Non-pigmented ciliary epithelial cell (primary cell): ENCODE data around the gene TOMM40.

Source experiments
- DNase-seq: peaks from one replicate; pipeline ENCODE4 v3.0.0-alpha.2; 2010; ENCODE audit warnings: low read depth

The TOMM40 gene

GRCh38 chr19:44927746-44928145 is 36.7 kb downstream of the TOMM40 start:
- no peak for DNase-seq

DNA sequence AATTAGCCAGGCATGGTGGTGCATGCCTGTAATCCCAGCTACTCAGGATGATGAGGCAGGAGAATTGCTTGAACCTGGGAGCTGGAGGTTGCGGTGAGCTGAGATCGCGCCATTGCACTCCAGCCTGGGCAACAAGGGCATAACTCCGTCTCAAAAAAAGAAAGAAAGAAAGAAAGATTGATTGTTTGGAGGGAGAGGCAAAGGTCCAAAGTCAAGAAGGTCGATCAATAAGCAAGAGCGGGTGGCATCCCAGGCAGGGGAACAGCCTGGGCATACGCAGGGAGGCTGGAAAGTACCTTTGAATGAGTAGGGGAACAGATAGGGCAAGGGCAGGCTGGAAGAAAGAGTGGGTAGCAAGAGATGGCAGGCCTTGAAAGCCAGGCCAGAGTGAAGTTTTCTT is 39.0 kb downstream of the TOMM40 start:
- no peak for DNase-seq

DNA sequence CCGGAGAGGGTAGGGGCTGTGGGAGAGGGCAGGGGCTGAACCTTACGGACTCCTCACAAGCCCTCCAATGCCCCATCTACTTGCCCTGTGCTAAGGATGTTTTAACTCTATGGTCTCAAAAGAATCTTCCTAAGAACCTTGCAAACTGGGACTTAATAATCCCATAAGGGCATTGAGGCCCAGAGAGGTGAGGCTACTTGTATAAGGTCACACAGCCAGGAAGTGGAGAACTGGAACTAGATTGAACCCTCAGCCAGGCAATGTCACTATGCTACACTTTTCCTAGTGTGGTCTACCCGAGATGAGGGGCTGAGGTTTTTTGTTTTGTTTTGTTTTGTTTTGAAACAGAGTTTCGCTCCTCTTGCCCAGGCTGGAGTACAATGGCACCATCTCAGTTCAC is 40.5 kb downstream of the TOMM40 start:
- no peak for DNase-seq

DNA sequence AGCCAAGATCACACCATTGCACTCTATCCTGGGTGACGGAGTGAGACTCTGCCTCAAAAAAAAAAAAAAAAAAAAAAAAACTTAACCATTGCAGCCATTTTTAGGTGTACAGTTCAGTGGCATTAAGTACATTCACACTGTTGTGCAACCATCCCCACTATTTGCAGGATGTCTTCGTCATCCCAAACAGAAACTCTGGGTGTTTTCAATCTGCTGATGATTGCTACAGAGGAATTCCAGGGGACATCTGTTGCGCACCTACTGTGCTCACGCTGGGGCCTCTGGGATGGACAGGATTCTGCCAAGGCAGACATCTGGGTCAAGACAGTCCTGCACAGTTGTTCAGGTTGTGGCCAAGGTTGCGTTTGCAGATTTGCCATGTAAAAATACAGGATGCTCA is 48.6 kb downstream of the TOMM40 start:
- no peak for DNase-seq

DNA sequence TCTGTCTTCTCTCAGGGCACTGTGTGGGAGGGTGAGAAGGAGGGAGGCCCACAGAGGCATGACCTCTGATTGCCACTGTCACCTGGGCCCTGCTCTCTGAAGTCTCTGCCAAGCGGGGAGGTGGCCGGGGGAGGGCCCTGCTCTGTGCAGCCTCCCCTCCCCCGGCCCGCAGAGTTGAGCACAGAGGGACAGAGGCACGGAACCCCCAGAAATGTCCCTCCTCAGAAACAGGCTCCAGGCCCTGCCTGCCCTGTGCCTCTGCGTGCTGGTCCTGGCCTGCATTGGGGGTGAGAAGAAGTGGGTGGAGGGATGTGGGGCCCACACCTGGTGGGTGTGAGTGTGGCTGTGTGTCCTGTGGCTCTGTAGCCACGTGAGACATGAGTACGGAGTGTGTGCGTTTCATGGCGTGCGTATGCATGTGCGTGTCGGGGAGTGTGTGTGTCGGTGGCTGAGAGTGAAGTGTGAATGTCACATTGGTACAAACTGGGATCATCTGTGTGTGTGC is 51.1 kb downstream of the TOMM40 start, which contains the start of gene APOC4:
Gene APOC4 (plus strand): TSS at position 171 of the 505 bp plus-strand sequence. CDS start 41 bp downstream, at position 212.
- DNase-seq = no peak

- DNase-seq = no peak
Measured at GRCh38 chr19:44943801-44944249, 52.8 kb downstream of the TOMM40 start.

DNA sequence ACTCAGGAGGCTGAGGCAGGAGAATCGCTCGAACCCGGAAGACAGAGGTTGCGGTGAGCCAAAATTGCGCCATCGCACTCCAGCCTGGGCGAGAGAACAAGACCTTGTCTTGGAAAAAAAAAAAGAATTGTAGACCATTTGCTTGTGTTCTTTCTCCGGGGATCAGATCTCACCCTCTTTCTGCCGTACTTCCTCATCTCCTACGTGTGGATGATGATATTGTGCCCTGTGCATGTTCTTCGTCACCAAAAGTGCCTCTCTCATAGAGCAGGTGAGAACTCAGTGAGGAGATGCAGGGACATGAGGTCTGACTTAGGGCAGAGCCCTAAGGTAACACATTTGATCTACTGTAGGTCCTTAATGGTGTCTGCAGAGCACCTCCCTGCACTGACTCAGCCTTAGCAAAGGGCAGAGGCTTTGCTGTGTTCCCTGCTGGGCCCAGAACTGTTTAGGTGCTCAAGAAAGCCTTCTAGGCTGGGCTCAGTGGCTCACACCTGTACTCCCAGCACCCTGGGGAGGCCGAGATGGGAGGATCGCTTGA is 56.1 kb downstream of the TOMM40 start:
- DNase-seq = no peak

GRCh38 chr19:44948237-44948636 is 57.2 kb downstream of the TOMM40 start:
- DNase-seq = no peak

- no peak for DNase-seq
Measured at GRCh38 chr19:44948763-44949374, 57.8 kb downstream of the TOMM40 start.

GRCh38 chr19:44949550-44949949 is 58.5 kb downstream of the TOMM40 start:
- DNase-seq = no peak

DNA sequence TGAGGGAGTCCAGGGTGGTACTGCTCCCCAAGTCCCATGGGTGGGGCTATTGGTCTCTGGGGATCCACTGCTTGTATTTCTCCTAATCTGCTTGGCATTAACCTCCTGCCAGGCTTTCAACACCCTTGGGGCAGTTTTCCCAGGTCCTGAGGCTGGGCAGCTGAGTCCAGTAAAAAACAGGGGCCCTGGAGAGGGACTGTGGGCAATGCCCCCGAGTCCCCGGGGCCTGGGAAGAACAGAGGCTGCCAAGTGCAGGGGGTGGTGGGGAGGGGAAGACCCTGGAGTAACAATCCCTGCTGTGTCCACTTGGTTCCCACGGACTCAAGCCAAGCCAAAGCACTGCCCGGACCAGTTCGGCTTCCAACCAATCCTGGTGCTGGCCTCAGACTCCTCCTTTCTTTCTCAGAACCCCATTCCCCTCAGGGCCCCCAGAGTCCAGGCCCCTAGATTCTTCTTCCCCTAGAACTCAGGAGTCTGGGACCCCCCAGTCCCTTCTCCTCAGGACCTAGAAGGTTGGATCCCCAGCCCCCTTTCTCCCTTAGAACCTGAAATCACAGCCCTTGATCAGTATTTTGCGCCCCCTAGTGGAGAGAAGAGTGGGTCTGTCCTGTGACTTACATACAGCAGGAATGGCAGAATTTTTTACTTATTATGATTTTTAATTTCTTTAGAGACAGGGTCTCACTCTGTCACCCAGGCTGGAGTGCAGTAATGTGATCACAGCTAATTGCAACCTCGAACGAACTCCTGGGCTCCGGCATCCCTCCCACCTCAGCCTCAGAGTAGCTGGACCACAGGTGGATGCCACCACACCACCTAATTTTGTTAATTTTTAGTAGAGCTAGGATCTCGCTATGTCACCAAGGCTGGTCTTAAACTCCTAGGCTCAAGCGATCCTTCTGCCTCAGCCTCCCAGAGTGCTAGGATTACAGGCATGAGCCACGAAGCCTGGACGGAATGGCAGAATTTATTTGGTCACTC is 60.4 kb downstream of the TOMM40 start:
- peak; percentile 42 for DNase-seq
